ENCODE results near the gene RAB3D.
"Not testable (repeated sequence)": the region's sequence is repeated elsewhere in the genome, so short reads cannot be mapped to it uniquely, and the experiment has no call there.

Gene RAB3D

DNA sequence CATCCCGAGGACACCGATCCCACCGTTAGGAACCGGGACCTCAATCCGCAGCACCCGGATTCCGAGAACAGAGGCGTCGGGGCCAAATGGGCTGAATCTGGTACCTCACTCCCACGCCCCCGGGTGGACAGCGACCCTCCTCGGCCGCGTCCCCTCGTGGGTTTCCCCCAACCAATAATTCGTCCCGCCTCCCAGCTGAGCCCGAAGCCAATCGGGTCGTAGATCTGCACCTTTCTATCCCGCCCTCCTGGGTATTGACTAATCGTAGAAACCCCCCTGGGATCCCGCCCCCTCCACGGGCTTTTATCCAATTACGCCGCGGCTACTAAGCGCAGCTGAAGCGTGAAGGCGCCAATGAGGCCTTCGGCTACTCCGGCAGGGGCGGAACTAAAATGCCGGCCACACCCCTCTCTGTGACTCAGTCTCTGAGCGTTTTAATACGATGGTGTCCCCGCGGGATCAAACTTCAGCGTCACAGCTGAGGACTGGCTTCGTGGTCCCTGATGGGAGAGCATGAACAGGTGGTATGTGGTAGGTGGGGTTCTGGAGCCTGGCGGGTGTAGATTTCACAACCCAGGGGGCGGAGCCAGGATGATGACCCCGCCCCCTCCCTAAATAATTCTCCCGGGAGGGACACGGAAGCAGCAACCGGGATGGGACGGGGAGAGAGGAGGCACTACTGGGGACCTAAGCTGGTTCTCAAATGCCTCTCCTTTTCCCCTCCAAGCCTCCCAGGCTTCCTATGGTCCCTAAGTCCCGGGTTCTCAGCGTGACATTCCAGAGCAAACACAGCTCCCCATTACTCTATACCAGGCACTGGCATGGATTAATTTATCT lies 6.9 kb upstream of the RAB3D start, which contains the start of the genes CCDC159 and TMEM205:
TSS of gene CCDC159 (plus strand) at position 416 of the 837 bp plus-strand sequence. CDS start at position 504, 88 bp downstream.
TSS of gene TMEM205 (minus strand) at position 165 of the 837 bp plus-strand sequence. CDS start 649 bp downstream, outside the sequence.
- TF ChIP-seq SUZ12 (IDR thresholded peaks at IDR 0.05; ENCODE audit: extremely low read depth, insufficient read depth, insufficient read length) (no peak), YY1 (IDR thresholded peaks at IDR 0.05; ENCODE audit: insufficient read depth, insufficient read length) (no peak), ZNF274 (IDR thresholded peaks at IDR 0.05; ENCODE audit: low read depth, low read length) (no peak)
- H3K36me3 ChIP-seq (ENCODE audit: insufficient read depth, insufficient read length, low read length) = peaks cover 9% of the 10 kb centered on the region

DNA sequence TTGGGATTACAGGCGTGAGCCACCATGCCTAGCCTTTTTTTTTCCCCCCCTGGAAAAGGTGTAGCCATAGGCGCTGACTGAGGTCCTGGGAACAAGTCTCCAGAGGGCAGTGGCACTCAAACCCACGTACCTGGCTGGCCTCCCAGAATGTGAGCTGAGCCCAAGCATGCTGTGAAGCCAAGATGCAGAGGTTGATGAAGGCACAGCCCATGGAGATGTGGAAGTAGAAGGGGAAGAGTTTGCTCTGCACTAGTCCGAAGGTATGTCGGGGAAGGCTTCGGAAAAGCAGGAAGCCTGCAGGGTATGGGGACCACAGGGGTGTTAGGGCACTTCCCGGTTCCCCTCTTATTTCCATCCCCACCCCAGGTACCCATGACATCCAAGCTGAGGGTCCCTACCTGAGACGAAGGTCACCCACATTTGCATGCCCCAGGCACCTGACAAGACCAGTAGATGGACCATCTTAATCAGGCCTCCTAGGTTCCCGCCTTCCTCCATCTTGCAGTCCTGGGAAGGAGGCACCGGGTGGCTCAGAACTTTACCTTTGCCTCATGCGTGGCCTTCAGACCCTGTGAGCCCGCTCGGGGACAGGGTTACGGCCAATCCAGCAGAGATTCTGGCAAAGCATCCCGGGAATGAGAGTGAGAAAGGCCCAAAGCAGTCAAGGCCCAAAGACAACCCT lies 5.8 kb upstream of the RAB3D start:
- DNase-seq (ENCODE audit: low read depth, low spot score) = no peak
- H3K9ac ChIP-seq (ENCODE audit: insufficient read length, low read depth) = peak overlapping the region; percentile 94
- no peaks in the 10 kb centered on the region for H3K27me3 ChIP-seq (ENCODE audit: insufficient read depth, insufficient read length)
- H3K4me3 ChIP-seq (ENCODE audit: insufficient read length, low read depth) = peak overlapping the region; percentile 94
- peaks cover 12% of the 10 kb centered on the region for H3K36me3 ChIP-seq (ENCODE audit: insufficient read depth, insufficient read length, low read length)
- no peak for TF ChIP-seq YY1 (IDR thresholded peaks at IDR 0.05; ENCODE audit: insufficient read depth, insufficient read length)
- no peak for TF ChIP-seq ZNF274 (IDR thresholded peaks at IDR 0.05; ENCODE audit: low read depth, low read length)
- no peak for TF ChIP-seq SUZ12 (IDR thresholded peaks at IDR 0.05; ENCODE audit: extremely low read depth, insufficient read depth, insufficient read length)
- H3K9me3 ChIP-seq (ENCODE audit: insufficient read depth, low read length) = peaks cover 18% of the 10 kb centered on the region; the same call in 1 of the 2 replicates
- peaks cover 6% of the 10 kb centered on the region for H3K4me1 ChIP-seq (ENCODE audit: insufficient read depth, insufficient read length)

More for the DNA sequence above, 6.9 kb upstream of the RAB3D start, which contains the start of the genes CCDC159 and TMEM205:
- H3K4me1 ChIP-seq (ENCODE audit: insufficient read depth, insufficient read length) = peaks cover 6% of the 10 kb centered on the region
- H3K9ac ChIP-seq (ENCODE audit: insufficient read length, low read depth) = peak within 1 kb of the TSS; percentile 94
- H3K9me3 ChIP-seq (ENCODE audit: insufficient read depth, low read length) = peaks cover 16% of the 10 kb centered on the region; the same call in 1 of the 2 replicates
- peak; percentile 98 for DNase-seq (ENCODE audit: low read depth, low spot score)
- H3K27me3 ChIP-seq (ENCODE audit: insufficient read depth, insufficient read length) = no peaks in the 10 kb centered on the region
- H3K4me3 ChIP-seq (ENCODE audit: insufficient read length, low read depth) = peak within 1 kb of the TSS; percentile 94

DNA sequence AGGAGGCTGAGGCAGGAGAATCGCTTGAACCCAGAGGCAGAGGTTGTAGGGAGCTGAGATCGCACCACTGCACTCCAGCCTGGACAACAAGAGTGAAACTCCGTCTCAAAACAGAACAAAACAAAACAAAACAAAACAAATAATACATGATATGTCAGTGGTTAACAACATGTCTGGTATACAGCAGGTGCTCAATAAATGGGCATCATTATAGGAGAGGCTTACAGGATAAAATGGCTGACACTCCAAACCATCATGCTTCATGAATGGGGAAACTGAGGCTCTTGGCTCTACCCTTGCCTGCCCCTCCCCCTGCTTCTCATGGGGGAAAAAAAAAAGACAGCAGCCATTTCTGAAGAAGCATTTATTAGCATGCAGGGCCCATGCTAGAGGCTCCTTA lies 3.0 kb upstream of the RAB3D start:
- H3K9me3 ChIP-seq (ENCODE audit: insufficient read depth, low read length) = peaks cover 6% of the 10 kb centered on the region; the same call in 1 of the 2 replicates
- peaks cover 6% of the 10 kb centered on the region for H3K4me1 ChIP-seq (ENCODE audit: insufficient read depth, insufficient read length)
- no peaks in the 10 kb centered on the region for H3K27me3 ChIP-seq (ENCODE audit: insufficient read depth, insufficient read length)
- H3K4me3 ChIP-seq (ENCODE audit: insufficient read length, low read depth) = no peak overlapping the region
- no peak for DNase-seq (ENCODE audit: low read depth, low spot score)
- no peak for TF ChIP-seq YY1 (IDR thresholded peaks at IDR 0.05; ENCODE audit: insufficient read depth, insufficient read length)
- no peak for TF ChIP-seq SUZ12 (IDR thresholded peaks at IDR 0.05; ENCODE audit: extremely low read depth, insufficient read depth, insufficient read length)
- no peak for TF ChIP-seq ZNF274 (IDR thresholded peaks at IDR 0.05; ENCODE audit: low read depth, low read length)
- H3K9ac ChIP-seq (ENCODE audit: insufficient read length, low read depth) = no peak overlapping the region
- H3K36me3 ChIP-seq (ENCODE audit: insufficient read depth, insufficient read length, low read length) = peaks cover 12% of the 10 kb centered on the region

DNA sequence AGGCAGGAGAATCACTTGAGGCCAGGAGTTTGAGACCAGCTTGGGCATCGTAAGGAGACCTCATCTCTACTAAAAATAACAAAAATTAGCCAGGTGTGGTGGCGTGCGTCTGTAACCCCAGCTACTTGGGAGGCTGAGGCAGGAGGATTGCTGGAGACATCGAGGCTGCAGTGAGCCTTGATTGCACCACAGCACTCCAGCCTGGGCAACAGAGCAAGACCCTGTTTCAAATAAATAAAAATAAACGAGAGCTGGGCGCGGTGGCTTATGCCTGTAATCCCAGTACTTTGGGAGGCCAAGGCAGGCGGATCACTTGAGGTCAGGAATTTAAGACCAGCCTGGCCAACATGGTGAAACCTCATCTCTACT lies 626 bp upstream of the RAB3D start:
- not testable (repeated sequence) for H3K9ac ChIP-seq (ENCODE audit: insufficient read length, low read depth); H3K27me3 ChIP-seq (ENCODE audit: insufficient read depth, insufficient read length); H3K4me1 ChIP-seq (ENCODE audit: insufficient read depth, insufficient read length); H3K4me3 ChIP-seq (ENCODE audit: insufficient read length, low read depth); H3K9me3 ChIP-seq (ENCODE audit: insufficient read depth, low read length); DNase-seq (ENCODE audit: low read depth, low spot score)
- peaks cover 25% of the 10 kb centered on the region for H3K36me3 ChIP-seq (ENCODE audit: insufficient read depth, insufficient read length, low read length)

DNA sequence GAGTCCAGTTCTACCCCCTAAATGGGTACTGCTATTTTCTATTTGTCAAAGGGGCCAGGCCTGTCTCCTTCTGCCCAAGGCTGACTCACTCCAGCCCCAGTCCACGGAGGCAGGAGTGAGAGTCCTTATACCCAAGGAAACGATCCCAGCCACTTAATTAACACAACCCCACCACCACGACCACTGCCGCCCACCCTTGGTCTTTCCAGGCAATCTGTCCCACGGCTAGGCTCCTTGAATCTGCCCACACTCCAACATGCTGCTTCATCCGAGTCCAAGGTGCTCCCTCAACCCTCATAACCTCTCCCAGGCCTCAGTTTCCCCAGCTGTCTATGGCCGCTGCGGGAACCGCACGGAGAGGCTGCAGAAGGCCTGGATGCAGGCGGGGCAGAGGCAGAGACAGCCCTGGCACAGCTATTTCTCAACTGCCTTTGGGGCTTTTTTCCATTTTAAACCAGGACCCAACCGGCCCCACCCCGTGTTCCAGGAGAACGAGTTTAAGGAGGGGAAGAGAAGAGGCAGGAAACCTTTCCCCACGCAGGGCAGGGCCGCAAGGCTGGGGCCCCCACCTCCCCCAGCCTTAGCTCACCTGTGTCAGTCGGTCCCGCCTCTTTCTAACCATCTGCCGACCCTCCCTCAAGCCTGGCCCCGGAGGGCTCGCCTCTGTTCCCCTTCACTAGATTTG lies 746 bp downstream of the RAB3D start:
- Histone ChIP-seq H3K4me1 (ENCODE audit: insufficient read depth, insufficient read length) (peaks cover 3% of the 10 kb centered on the region), H3K36me3 (ENCODE audit: insufficient read depth, insufficient read length, low read length) (peaks cover 31% of the 10 kb centered on the region), H3K27me3 (ENCODE audit: insufficient read depth, insufficient read length) (no peaks in the 10 kb centered on the region), H3K4me3 (ENCODE audit: insufficient read length, low read depth) (peak overlapping the region; percentile 67), H3K9ac (ENCODE audit: insufficient read length, low read depth) (peak overlapping the region; percentile 86), H3K9me3 (ENCODE audit: insufficient read depth, low read length) (peaks cover 6% of the 10 kb centered on the region; the same call in 1 of the 2 replicates)
- DNase-seq (ENCODE audit: low read depth, low spot score) = no peak
- TF ChIP-seq ZNF274 (IDR thresholded peaks at IDR 0.05; ENCODE audit: low read depth, low read length) = no peak
- TF ChIP-seq YY1 (IDR thresholded peaks at IDR 0.05; ENCODE audit: insufficient read depth, insufficient read length) = no peak
- no peak for TF ChIP-seq SUZ12 (IDR thresholded peaks at IDR 0.05; ENCODE audit: extremely low read depth, insufficient read depth, insufficient read length)

DNA sequence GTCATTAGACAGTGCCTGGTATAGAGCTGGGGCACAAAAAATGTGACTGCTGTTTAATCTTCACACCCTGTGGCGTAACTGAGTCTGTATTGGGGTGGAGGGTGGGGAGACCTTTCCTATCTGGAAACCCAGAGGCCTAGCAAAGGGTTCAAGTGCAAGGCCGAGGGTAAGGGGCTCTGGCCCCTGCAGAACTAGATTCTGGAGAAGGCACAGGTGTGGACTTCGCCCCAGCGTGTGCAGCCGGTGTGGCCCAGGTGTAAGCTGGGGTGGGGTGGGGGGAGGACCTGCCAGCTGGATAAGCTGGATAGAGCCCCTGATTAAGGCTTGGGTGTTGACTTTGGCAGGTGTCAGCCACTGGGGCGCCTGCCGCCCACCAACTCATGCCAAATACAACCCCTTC lies 1.3 kb downstream of the RAB3D start:
- peaks cover 3% of the 10 kb centered on the region for H3K4me1 ChIP-seq (ENCODE audit: insufficient read depth, insufficient read length)
- TF ChIP-seq YY1 (IDR thresholded peaks at IDR 0.05; ENCODE audit: insufficient read depth, insufficient read length) (no peak), SUZ12 (IDR thresholded peaks at IDR 0.05; ENCODE audit: extremely low read depth, insufficient read depth, insufficient read length) (no peak), ZNF274 (IDR thresholded peaks at IDR 0.05; ENCODE audit: low read depth, low read length) (no peak)
- H3K4me3 ChIP-seq (ENCODE audit: insufficient read length, low read depth) = peak overlapping the region; percentile 67
- no peak overlapping the region for H3K9ac ChIP-seq (ENCODE audit: insufficient read length, low read depth)
- no peak for DNase-seq (ENCODE audit: low read depth, low spot score)
- H3K36me3 ChIP-seq (ENCODE audit: insufficient read depth, insufficient read length, low read length) = peaks cover 35% of the 10 kb centered on the region
- H3K27me3 ChIP-seq (ENCODE audit: insufficient read depth, insufficient read length) = no peaks in the 10 kb centered on the region
- peaks cover 6% of the 10 kb centered on the region; the same call in 1 of the 2 replicates for H3K9me3 ChIP-seq (ENCODE audit: insufficient read depth, low read length)

Data from NT2/D1 (cell line).